Erythroblast (primary cell): ENCODE results near the gene EPN2.
"Not testable (repeated sequence)": the region's sequence is repeated elsewhere in the genome, so short reads cannot be mapped to it uniquely, and the experiment has no call there.

ENCODE experiments used
- GATA1 ChIP-seq: IDR thresholded peaks from 2 replicates; pipeline ENCODE4 v1.6.1; 2011; ENCODE audit warnings: low read depth, mild to moderate bottlenecking, control low read depth, low read length, moderate library complexity
- POLR2A ChIP-seq: IDR thresholded peaks from 2 replicates; pipeline ENCODE4 v1.6.1; 2011; ENCODE audit warnings: mild to moderate bottlenecking, low read length

GRCh38 chr17:19237139-19237388, at the start of gene EPN2:
- TF ChIP-seq POLR2A, GATA1: not testable (repeated sequence)
